H9 (cell line): ENCODE measurements around the gene TRAF2. TPM values are rescaled to one million over a fixed set of nuclear protein-coding genes. Genes with fewer than 3 reads are reported as not detected.

ENCODE experiments used
- DNase-seq: peaks from one replicate; pipeline ENCODE4 v3.0.0-alpha.2; 2017
- H2AFZ ChIP-seq: one replicate; pipeline ENCODE4 v1.6.1; 2013; ENCODE audit warnings: mild to moderate bottlenecking, low read length, control low read depth, moderate library complexity
- H2AK5ac ChIP-seq: 2 replicates; pipeline ENCODE4 v1.6.1; 2013; ENCODE audit warnings: low read length, control low read depth, mixed read lengths; ENCODE audit not compliant: insufficient read length
- H2BK120ac ChIP-seq: one replicate; pipeline ENCODE4 v1.6.1; 2013; ENCODE audit warnings: low read depth, mild to moderate bottlenecking, low read length, control low read depth, inconsistent platforms; ENCODE audit not compliant: poor library complexity, severe bottlenecking
- H2BK12ac ChIP-seq: 2 replicates; pipeline ENCODE4 v1.6.1; 2013; ENCODE audit warnings: low read length, control low read depth, mixed read lengths, low read depth; ENCODE audit not compliant: insufficient read length
- H2BK15ac ChIP-seq: 2 replicates; pipeline ENCODE4 v1.6.1; 2013; ENCODE audit warnings: low read depth, low read length, control low read depth
- H2BK20ac ChIP-seq: one replicate; pipeline ENCODE4 v1.6.1; 2013; ENCODE audit warnings: low read depth, mild to moderate bottlenecking, low read length, control low read depth, inconsistent platforms; ENCODE audit not compliant: poor library complexity, severe bottlenecking
- H2BK5ac ChIP-seq: 2 replicates; pipeline ENCODE4 v1.6.1; 2013; ENCODE audit warnings: low read length, control low read depth, mixed read lengths; ENCODE audit not compliant: insufficient read length
- H3K14ac ChIP-seq: 2 replicates; pipeline ENCODE4 v1.6.1; 2013; ENCODE audit warnings: low read length, control low read depth; ENCODE audit not compliant: insufficient read depth
- H3K18ac ChIP-seq: 2 replicates; pipeline ENCODE4 v1.6.1; 2013; ENCODE audit warnings: low read depth, mild to moderate bottlenecking, mixed read lengths, low read length, control low read depth; ENCODE audit not compliant: insufficient read length
- H3K23ac ChIP-seq: 2 replicates; pipeline ENCODE4 v1.6.1; 2013; ENCODE audit warnings: low read length, control low read depth, mixed read lengths, low read depth; ENCODE audit not compliant: insufficient read length
- H3K23me2 ChIP-seq: 2 replicates; pipeline ENCODE4 v1.6.1; 2013; ENCODE audit warnings: low read depth, mild to moderate bottlenecking, mixed read lengths, low read length, control low read depth; ENCODE audit not compliant: insufficient read length, poor library complexity, severe bottlenecking
- H3K27ac ChIP-seq: 2 replicates; pipeline ENCODE4 v1.5.1; 2013; ENCODE audit warnings: low read length, control low read depth, mixed read lengths, low read depth; ENCODE audit not compliant: insufficient read length
- H3K27me3 ChIP-seq: 2 replicates; pipeline ENCODE4 v1.6.1; 2013; ENCODE audit warnings: low read length, control low read depth, inconsistent platforms; ENCODE audit not compliant: insufficient read depth
- H3K4ac ChIP-seq: 2 replicates; pipeline ENCODE4 v1.6.1; 2013; ENCODE audit warnings: low read depth, mild to moderate bottlenecking, control low read depth, inconsistent platforms, low read length, moderate library complexity
- H3K4me1 ChIP-seq: 2 replicates; pipeline ENCODE4 v1.6.1; 2013; ENCODE audit warnings: low read length, control low read depth, inconsistent platforms; ENCODE audit not compliant: insufficient read depth
- H3K4me2 ChIP-seq: 2 replicates; pipeline ENCODE4 v1.6.1; 2013; ENCODE audit warnings: low read length, control low read depth, mixed read lengths; ENCODE audit not compliant: insufficient read length, insufficient read depth
- H3K56ac ChIP-seq: 2 replicates; pipeline ENCODE4 v1.6.1; 2013; ENCODE audit warnings: low read depth, mild to moderate bottlenecking, mixed read lengths, low read length, control low read depth; ENCODE audit not compliant: insufficient read length
- H3K79me1 ChIP-seq: 2 replicates; pipeline ENCODE4 v1.6.1; 2013; ENCODE audit warnings: low read depth, mild to moderate bottlenecking, moderate library complexity, low read length, control low read depth, inconsistent platforms; ENCODE audit not compliant: insufficient read depth, poor library complexity, severe bottlenecking
- H3K79me2 ChIP-seq: 2 replicates; pipeline ENCODE4 v1.6.1; 2013; ENCODE audit warnings: low read length, control low read depth, inconsistent platforms; ENCODE audit not compliant: insufficient read depth
- H3K9ac ChIP-seq: 2 replicates; pipeline ENCODE4 v1.6.1; 2013; ENCODE audit warnings: low read length, control low read depth, mixed read lengths; ENCODE audit not compliant: insufficient read length; ENCODE audit errors: extremely low read depth
- H3K9me3 ChIP-seq: one replicate; pipeline ENCODE4 v1.6.1; 2013; ENCODE audit warnings: low read depth, low read length, inconsistent platforms; ENCODE audit not compliant: control insufficient read depth
- H3T11ph ChIP-seq: one replicate; pipeline ENCODE4 v1.6.1; 2013; ENCODE audit warnings: mild to moderate bottlenecking, low read length, control low read depth, inconsistent platforms
- H4K20me1 ChIP-seq: one replicate; pipeline ENCODE4 v1.6.1; 2013; ENCODE audit not compliant: control insufficient read depth, insufficient read length, insufficient read depth
- H4K5ac ChIP-seq: 2 replicates; pipeline ENCODE4 v1.6.1; 2013; ENCODE audit warnings: low read depth, mild to moderate bottlenecking, mixed read lengths, low read length, control low read depth; ENCODE audit not compliant: insufficient read length
- H4K8ac ChIP-seq: replicated peaks from 2 replicates; pipeline ENCODE4 v1.6.1; 2013; ENCODE audit warnings: low read length, control low read depth, mixed read lengths, low read depth; ENCODE audit not compliant: insufficient read length
- H4K91ac ChIP-seq: 2 replicates; pipeline ENCODE4 v1.6.1; 2013; ENCODE audit warnings: low read depth, mild to moderate bottlenecking, moderate library complexity, mixed read lengths, low read length, control low read depth; ENCODE audit not compliant: insufficient read length
- H3K27ac Mint-ChIP-seq, 3 experiments: 2 replicates in 2 of 3; 3 replicates in 1 of 3; pipeline ENCODE4 v1.8.0; 2020 to 2021; ENCODE audit warnings: mixed read lengths in 3 of 3, mild to moderate bottlenecking in 1 of 3, moderate library complexity in 1 of 3
- H3K27me3 Mint-ChIP-seq: 2 replicates; pipeline ENCODE4 v1.8.0; 2021; ENCODE audit warnings: low read depth, mild to moderate bottlenecking, moderate library complexity, mixed read lengths
- H3K36me3 Mint-ChIP-seq, 3 experiments: 2 replicates in 2 of 3; 3 replicates in 1 of 3; pipeline ENCODE4 v1.8.0; 2020 to 2021; ENCODE audit warnings: low read depth in 3 of 3, mixed read lengths in 3 of 3; ENCODE audit not compliant: insufficient read depth in 1 of 3
- H3K4me1 Mint-ChIP-seq, 2 experiments: 2 replicates each; pipeline ENCODE4 v1.8.0; 2020; ENCODE audit warnings: mixed read lengths in 2 of 2
- H3K4me3 Mint-ChIP-seq, 2 experiments: 2 replicates in 1 of 2; 3 replicates in 1 of 2; pipeline ENCODE4 v1.8.0; 2020 to 2021; ENCODE audit warnings: mild to moderate bottlenecking in 2 of 2, mixed read lengths in 2 of 2, moderate library complexity in 1 of 2
- H3K9me3 Mint-ChIP-seq, 2 experiments: 2 replicates in 1 of 2; 3 replicates in 1 of 2; pipeline ENCODE4 v1.8.0; 2020; ENCODE audit warnings: mild to moderate bottlenecking in 2 of 2, mixed read lengths in 2 of 2, moderate library complexity in 1 of 2
- CTCF ChIP-seq: fragments of 200-600 bp; sonication (generic); conservative IDR thresholded peaks from 3 replicates; pipeline ENCODE4 v1.8.0; 2021; ENCODE audit warnings: antibody characterized with exemption, mild to moderate bottlenecking
- WGBS: extraction: QIAGEN DNeasy Blood & Tissue Kit; methylation state at CpG from one replicate; pipeline ENCODE4 v1.1.7; 2013; ENCODE audit warnings: missing lambda C conversion rate, low lambda C conversion rate, mixed read lengths; ENCODE audit not compliant: insufficient read length; ENCODE audit errors: extremely low coverage; 5-methylcytosine and 5-hydroxymethylcytosine counted together
- total RNA-seq: library from RNA; stranded (reverse); gene quantifications from 2 replicates; pipeline ENCODE4 v1.2.1, GENCODE V29; 2021

TRAF2 gene
- total RNA-seq, 1 experiment from 2014 or later: 48.8 TPM

- H3K27ac Mint-ChIP-seq: no peak overlapping the region
- DNase-seq: no peak
- H2BK12ac ChIP-seq: no peak overlapping the region
Observed at GRCh38 chr9:136944212-136944518, 57.8 kb downstream of the TRAF2 start.

More at GRCh38 chr9:136944212-136944518, 57.8 kb downstream of the TRAF2 start:
- Histone ChIP-seq H3K27me3 (no peaks in the 10 kb centered on the region), H2AK5ac (no peak overlapping the region), H2BK120ac (no peak overlapping the region), H2BK20ac (no peak overlapping the region), H3K23ac (no peak overlapping the region), H3K18ac (no peak overlapping the region), H2BK5ac (no peak overlapping the region), H2BK15ac (no peak overlapping the region), H3K23me2 (peaks cover 3% of the 10 kb centered on the region), H3K56ac (no peak overlapping the region), H3K14ac (no peak overlapping the region), H3K9ac (no peak overlapping the region), H3K27ac (no peak overlapping the region), H3T11ph (no peak overlapping the region), H4K8ac (no peak overlapping the region), H3K4me2 (peak overlapping the region; percentile 60), H2AFZ (no peak overlapping the region), H3K79me2 (no peaks in the 10 kb centered on the region), H4K5ac (no peak overlapping the region), H3K4ac (no peak overlapping the region), H4K20me1 (no peaks in the 10 kb centered on the region), H3K4me1 (no peaks in the 10 kb centered on the region), H3K79me1 (no peaks in the 10 kb centered on the region), H4K91ac (no peak overlapping the region), H3K9me3 (no peaks in the 10 kb centered on the region)
- Mint-ChIP-seq H3K4me3 (peak overlapping the region; percentile 68 to 82), H3K27me3 (peaks cover 3% of the 10 kb centered on the region; the same call in 1 of the 2 replicates), H3K4me1 (peaks cover 10 to 18% of the 10 kb centered on the region in 2 experiments), H3K9me3 (no peaks in the 10 kb centered on the region), H3K36me3 (peaks cover 2 to 33% (median 28%) of the 10 kb centered on the region in 3 experiments; a peak in 5 of 7 replicates)
- TF ChIP-seq CTCF: no peak
- no CpG with 5 or more reads among the region's 45 CpGs for WGBS
